ENCODE measurements around the gene PRICKLE3. TPM values are rescaled to one million over a fixed set of nuclear protein-coding genes. Genes with fewer than 3 reads are reported as not detected.
A peak's percentile ranks its signal among the peaks of the same experiment; 100 is the strongest.

The PRICKLE3 gene
- total RNA-seq (1 to 10 TPM; 6.1 to 9.9 TPM), polyA plus RNA-seq (ENCODE audit: insufficient read depth, low read depth, low replicate concordance) (2.7 TPM)
- long read RNA-seq, donor 1, partial matches to known transcripts: 0 of 2 reads
- long read RNA-seq, donor 1, other reads (novel, unspliced or antisense): 0 of 2 reads
- long read RNA-seq, donor 2: 0 reads

DNA sequence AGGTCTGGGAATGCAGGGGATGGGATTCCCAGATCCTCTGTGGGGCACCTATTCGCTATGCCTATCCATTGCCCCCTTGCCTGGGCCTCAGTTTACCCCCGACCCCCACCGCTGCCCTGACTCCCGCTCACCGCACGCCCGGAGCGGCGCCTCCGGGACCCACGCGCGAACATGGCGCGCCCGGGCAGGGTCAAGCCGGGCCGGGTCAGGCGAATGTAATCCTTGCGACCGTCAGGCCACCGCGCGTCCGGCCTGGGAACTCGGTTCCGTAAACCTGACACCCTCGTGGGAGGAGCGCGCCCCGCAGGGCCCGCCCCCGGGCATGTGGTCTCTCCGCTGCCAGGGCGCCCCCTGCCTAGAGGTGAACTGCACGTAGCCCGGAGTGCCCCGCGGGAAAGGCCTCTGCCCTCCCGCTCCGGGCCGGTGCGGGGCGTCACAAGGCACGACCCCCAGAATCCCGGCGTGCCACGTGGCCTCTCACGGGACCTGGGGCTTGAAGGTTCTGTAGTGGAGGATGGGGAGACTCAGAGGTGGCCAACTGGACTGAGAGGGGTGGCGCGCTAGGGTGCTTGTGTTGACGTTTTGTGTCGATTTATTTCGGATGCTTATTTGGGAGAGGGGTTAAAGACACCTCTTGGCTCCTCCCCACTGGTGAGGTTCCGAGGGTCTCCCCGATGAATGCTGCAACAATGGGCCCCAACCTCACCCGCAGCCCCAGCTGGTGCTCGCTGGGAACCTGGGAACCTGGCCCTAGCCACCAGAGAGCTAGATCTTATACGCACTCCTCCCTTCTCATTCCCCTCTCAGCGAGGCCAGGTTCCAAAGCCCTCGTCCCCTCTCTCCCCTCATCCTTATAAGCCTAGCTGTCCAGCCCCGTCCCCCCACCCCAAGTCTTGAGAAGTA, at the start of gene PRICKLE3:
TSS of gene PRICKLE3 (minus strand) at position 249 of the 903 bp plus-strand sequence. CDS start at position 173, 76 bp downstream.
- DNase-seq: peak; percentile 82
- 23 to 31% methylated on average over 11 to 16 of the region's 62 CpGs for WGBS, 2 donors

DNA sequence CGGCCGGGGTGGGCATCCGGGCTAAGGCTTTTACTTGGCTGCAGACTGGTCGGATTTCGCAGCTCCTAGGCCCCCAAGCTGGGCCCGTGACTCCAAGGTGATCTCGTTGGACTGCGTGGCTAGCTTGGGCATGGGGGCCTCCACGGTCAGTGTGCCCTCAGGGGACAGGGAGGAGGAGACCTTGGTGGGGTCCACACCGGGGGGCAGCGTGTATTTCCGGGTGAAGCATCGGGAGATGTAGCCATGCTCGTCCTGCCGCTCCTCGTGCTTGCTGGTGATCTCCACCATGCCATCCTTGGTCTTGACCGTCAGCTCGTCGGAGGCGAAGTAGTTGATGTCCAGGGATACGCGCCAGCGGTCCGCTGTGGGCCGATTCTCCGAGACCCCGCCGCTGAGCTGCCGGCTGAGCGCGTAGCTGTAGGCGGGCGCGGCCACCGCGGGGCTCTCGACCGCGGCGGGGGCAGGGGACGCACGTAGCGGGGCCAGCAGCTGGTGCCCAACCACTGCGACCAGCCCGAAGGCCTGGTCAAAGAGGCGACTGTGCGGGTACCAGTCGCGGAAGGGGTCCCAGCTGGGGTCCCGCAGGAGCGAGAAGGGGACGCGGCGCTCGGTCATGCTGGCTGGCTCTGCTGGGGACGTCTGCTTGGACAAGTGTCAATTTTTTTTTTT, 47.8 kb upstream of the PRICKLE3 start:
- Histone ChIP-seq H3K27ac (no peak overlapping the region), H3K27me3 (no peaks in the 10 kb centered on the region), H3K36me3 (ENCODE audit: low read depth, missing control alignments) (no peaks in the 10 kb centered on the region), H3K9me3 (no peaks in the 10 kb centered on the region), H3K4me3 (no peak overlapping the region), H3K4me1 (no peaks in the 10 kb centered on the region)
- no peak for DNase-seq
- intact Hi-C loops (cut with DNase I; ENCODE audit: low total_unique reads): no loop called here
- no peak for TF ChIP-seq POLR2A (IDR thresholded peaks at IDR 0.05)
- TF ChIP-seq, protein P1, sequence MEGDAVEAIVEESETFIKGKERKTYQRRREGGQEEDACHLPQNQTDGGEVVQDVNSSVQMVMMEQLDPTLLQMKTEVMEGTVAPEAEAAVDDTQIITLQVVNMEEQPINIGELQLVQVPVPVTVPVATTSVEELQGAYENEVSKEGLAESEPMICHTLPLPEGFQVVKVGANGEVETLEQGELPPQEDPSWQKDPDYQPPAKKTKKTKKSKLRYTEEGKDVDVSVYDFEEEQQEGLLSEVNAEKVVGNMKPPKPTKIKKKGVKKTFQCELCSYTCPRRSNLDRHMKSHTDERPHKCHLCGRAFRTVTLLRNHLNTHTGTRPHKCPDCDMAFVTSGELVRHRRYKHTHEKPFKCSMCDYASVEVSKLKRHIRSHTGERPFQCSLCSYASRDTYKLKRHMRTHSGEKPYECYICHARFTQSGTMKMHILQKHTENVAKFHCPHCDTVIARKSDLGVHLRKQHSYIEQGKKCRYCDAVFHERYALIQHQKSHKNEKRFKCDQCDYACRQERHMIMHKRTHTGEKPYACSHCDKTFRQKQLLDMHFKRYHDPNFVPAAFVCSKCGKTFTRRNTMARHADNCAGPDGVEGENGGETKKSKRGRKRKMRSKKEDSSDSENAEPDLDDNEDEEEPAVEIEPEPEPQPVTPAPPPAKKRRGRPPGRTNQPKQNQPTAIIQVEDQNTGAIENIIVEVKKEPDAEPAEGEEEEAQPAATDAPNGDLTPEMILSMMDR (IDR thresholded peaks at IDR 0.05): no peak
- WGBS, 2 donors: 46% methylated on average over 33 of the region's 56 CpGs; no CpG with 5 or more reads in 1 of the 2 donors

More for the DNA sequence above, at the start of gene PRICKLE3:
- peak within 1 kb of the TSS; percentile 43 to 53 for H3K4me3 ChIP-seq
- peak within 1 kb of the TSS; percentile 44 to 80 for H3K27ac ChIP-seq
- TF ChIP-seq, protein P1 (IDR thresholded peaks at IDR 0.05): peak; percentile 16 to 34 (median 21)
- TF ChIP-seq POLR2A (IDR thresholded peaks at IDR 0.05): no peak
- no peaks in the 10 kb centered on the region for H3K36me3 ChIP-seq (ENCODE audit: low read depth, missing control alignments)
- no peaks in the 10 kb centered on the region for H3K9me3 ChIP-seq
- H3K4me1 ChIP-seq: no peaks in the 10 kb centered on the region
- H3K27me3 ChIP-seq: no peaks in the 10 kb centered on the region
- intact Hi-C loops (cut with DNase I; ENCODE audit: low total_unique reads): no loop called here

- no peaks in the 10 kb centered on the region for H3K9me3 ChIP-seq
- intact Hi-C loops (cut with DNase I; ENCODE audit: low total_unique reads): no loop called here
- H3K27me3 ChIP-seq: no peaks in the 10 kb centered on the region
- H3K4me1 ChIP-seq: no peaks in the 10 kb centered on the region
- no peak for DNase-seq
- WGBS, 2 donors: 59 to 74% methylated on average over 6 to 9 of the region's 9 CpGs
- H3K27ac ChIP-seq: no peak within 1 kb of the TSS
- H3K36me3 ChIP-seq (ENCODE audit: low read depth, missing control alignments): no peaks in the 10 kb centered on the region
- TF ChIP-seq POLR2A (IDR thresholded peaks at IDR 0.05): no peak
- TF ChIP-seq, protein P1 (IDR thresholded peaks at IDR 0.05): no peak
- H3K4me3 ChIP-seq: no peak within 1 kb of the TSS
Observed at GRCh38 chrX:49233176-49233575, 47.0 kb upstream of the PRICKLE3 start, which contains the start of gene CACNA1F. Gene CACNA1F (minus strand): TSS chrX:49233340. CDS start chrX:49233309, 31 bp downstream.

DNA sequence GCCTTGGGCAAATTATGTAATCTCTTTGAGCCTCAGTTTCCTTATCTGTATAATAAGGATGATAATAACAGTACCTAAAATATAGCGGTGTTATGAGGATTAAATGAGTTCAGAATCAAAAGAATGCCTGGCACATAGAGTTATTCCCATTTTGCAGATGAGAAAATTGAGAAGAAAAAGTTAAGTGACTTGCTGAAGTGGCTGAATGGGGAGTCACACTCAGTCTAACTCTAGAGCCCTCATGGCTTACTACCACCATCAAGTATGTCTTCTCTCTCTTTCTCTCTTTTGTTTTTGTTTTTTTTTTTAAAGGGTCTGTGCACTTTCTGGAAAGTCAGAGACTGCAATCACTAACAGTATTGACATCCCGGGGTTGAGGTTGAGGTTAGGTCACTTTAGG, 46.4 kb upstream of the PRICKLE3 start:
- DNase-seq: no peak
- no peak overlapping the region for H3K4me3 ChIP-seq
- no peaks in the 10 kb centered on the region for H3K9me3 ChIP-seq
- H3K36me3 ChIP-seq (ENCODE audit: low read depth, missing control alignments): no peaks in the 10 kb centered on the region
- TF ChIP-seq POLR2A (IDR thresholded peaks at IDR 0.05): no peak
- TF ChIP-seq, protein P1 (IDR thresholded peaks at IDR 0.05): no peak
- 85 to 93% methylated on average over 2 of the region's 2 CpGs for WGBS, 2 donors
- H3K27ac ChIP-seq: no peak overlapping the region
- no peaks in the 10 kb centered on the region for H3K4me1 ChIP-seq
- H3K27me3 ChIP-seq: no peaks in the 10 kb centered on the region
- intact Hi-C loops (cut with DNase I; ENCODE audit: low total_unique reads): no loop called here

Measured in testis (tissue), 5 donors.